Gastrocnemius medialis (tissue), 4 donors: ENCODE results near the gene BNIP5.

ENCODE experiments used
- POLR2A ChIP-seq, 2 donors: fragments of 450-650 bp; IDR thresholded peaks; one replicate each; pipeline ENCODE4 v1.6.1; 2017; ENCODE audit warnings: antibody characterized with exemption in 2 of 2, mild to moderate bottlenecking in 2 of 2, moderate library complexity in 2 of 2
- TF ChIP-seq, protein P1 (sequence below), 5 experiments: fragments of 450-650 bp in 3 of 5; fragments of 200-600 bp in 2 of 5; sonication (generic) in 2 of 5; IDR thresholded peaks in 4 of 5; conservative IDR thresholded peaks in 1 of 5; 1 replicate in 4 of 5; 2 replicates in 1 of 5; pipeline ENCODE4 v1.5.1; 2016 to 2019; ENCODE audit warnings: antibody characterized with exemption in 5 of 5, mild to moderate bottlenecking in 3 of 5, moderate library complexity in 3 of 5

DNA sequence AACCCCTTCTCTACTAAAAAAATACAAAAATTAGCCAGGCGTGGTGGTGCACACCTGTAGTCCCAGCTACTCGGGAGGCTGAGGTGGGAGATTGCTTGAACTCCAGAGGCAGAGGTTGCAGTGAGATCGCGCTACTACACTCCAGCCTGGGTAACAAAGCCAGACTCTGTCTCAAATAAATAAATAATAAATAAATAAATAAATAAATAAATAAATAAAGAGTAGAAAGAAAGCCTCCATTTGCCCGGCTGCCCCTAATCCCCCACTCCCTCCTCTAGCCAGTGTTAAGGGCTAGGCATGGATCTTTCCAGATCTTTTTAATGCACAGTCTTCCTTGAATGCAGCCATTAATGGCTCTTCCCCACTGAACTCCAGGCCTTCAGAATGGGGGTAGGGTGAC lies 63.6 kb downstream of the BNIP5 start:
- TF ChIP-seq, protein P1, sequence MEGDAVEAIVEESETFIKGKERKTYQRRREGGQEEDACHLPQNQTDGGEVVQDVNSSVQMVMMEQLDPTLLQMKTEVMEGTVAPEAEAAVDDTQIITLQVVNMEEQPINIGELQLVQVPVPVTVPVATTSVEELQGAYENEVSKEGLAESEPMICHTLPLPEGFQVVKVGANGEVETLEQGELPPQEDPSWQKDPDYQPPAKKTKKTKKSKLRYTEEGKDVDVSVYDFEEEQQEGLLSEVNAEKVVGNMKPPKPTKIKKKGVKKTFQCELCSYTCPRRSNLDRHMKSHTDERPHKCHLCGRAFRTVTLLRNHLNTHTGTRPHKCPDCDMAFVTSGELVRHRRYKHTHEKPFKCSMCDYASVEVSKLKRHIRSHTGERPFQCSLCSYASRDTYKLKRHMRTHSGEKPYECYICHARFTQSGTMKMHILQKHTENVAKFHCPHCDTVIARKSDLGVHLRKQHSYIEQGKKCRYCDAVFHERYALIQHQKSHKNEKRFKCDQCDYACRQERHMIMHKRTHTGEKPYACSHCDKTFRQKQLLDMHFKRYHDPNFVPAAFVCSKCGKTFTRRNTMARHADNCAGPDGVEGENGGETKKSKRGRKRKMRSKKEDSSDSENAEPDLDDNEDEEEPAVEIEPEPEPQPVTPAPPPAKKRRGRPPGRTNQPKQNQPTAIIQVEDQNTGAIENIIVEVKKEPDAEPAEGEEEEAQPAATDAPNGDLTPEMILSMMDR (IDR thresholded peaks at IDR 0.05 in 4 of 5, conservative IDR thresholded peaks at IDR 0.05 in 1 of 5): no peak
- TF ChIP-seq POLR2A (IDR thresholded peaks at IDR 0.05): no peak
